GM23338 (cell line): ENCODE measurements around the gene MORC3. TPM values are rescaled to one million over a fixed set of nuclear protein-coding genes. Genes with fewer than 3 reads are reported as not detected.

Experiments
- ATAC-seq: fragments of 200-7000 bp; cut with Tn5 transposase; 3 replicates; pipeline ENCODE4 v1.9.1; 2020
- DNase-seq: peaks from one replicate; pipeline ENCODE4 v3.0.0-alpha.2; 2015; ENCODE audit warnings: low spot score
- H2AFZ ChIP-seq: fragments of 200-600 bp; sonication (generic); 2 replicates; pipeline ENCODE4 v1.8.0; 2016; ENCODE audit warnings: antibody characterized with exemption, mild to moderate bottlenecking, moderate library complexity
- H3F3A ChIP-seq: fragments of 200-600 bp; sonication (generic); replicated peaks from 2 replicates; pipeline ENCODE4 v1.8.0; 2017; ENCODE audit warnings: antibody characterized with exemption, mixed run types, low read depth
- H3K27ac ChIP-seq: fragments of 200-600 bp; sonication (generic); 2 replicates; pipeline ENCODE4 v1.6.1; 2016; ENCODE audit warnings: low read depth
- H3K27me3 ChIP-seq: fragments of 200-600 bp; sonication (generic); 2 replicates; pipeline ENCODE4 v1.8.0; 2016; ENCODE audit warnings: mild to moderate bottlenecking, mixed run types, moderate library complexity; ENCODE audit not compliant: insufficient read depth
- H3K36me3 ChIP-seq: fragments of 200-600 bp; sonication (generic); 2 replicates; pipeline ENCODE4 v1.8.0; 2016; ENCODE audit warnings: mild to moderate bottlenecking; ENCODE audit not compliant: insufficient read depth
- H3K4me1 ChIP-seq: fragments of 200-600 bp; sonication (generic); 2 replicates; pipeline ENCODE4 v1.8.0; 2016; ENCODE audit warnings: mild to moderate bottlenecking, moderate library complexity; ENCODE audit not compliant: insufficient read depth
- H3K4me2 ChIP-seq: fragments of 200-600 bp; sonication (generic); 2 replicates; pipeline ENCODE4 v1.7.1; 2017; ENCODE audit warnings: mixed run types
- H3K4me3 ChIP-seq: fragments of 200-600 bp; sonication (generic); 2 replicates; pipeline ENCODE4 v1.6.1; 2016; ENCODE audit warnings: mixed run types
- H3K79me2 ChIP-seq: fragments of 200-600 bp; sonication (generic); replicated peaks from 2 replicates; pipeline ENCODE4 v1.8.0; 2017; ENCODE audit warnings: mild to moderate bottlenecking; ENCODE audit not compliant: insufficient read depth
- H3K9me2 ChIP-seq: fragments of 200-600 bp; sonication (generic); 2 replicates; pipeline ENCODE4 v1.8.0; 2017; ENCODE audit not compliant: insufficient read depth
- H4K20me1 ChIP-seq: fragments of 200-600 bp; sonication (generic); replicated peaks from 2 replicates; pipeline ENCODE4 v1.8.0; 2017; ENCODE audit warnings: mild to moderate bottlenecking; ENCODE audit not compliant: insufficient read depth
- H3K27ac Mint-ChIP-seq: 2 replicates; pipeline ENCODE4 v1.8.0; 2020; ENCODE audit warnings: inconsistent platforms, mild to moderate bottlenecking, moderate library complexity, mixed read lengths
- H3K27me3 Mint-ChIP-seq: 3 replicates; pipeline ENCODE4 v1.8.0; 2022; ENCODE audit warnings: low read depth, mild to moderate bottlenecking, moderate library complexity, mixed read lengths, inconsistent platforms; ENCODE audit not compliant: insufficient read depth, poor library complexity
- H3K36me3 Mint-ChIP-seq: 3 replicates; pipeline ENCODE4 v1.8.0; 2021; ENCODE audit warnings: low read depth, mild to moderate bottlenecking, inconsistent platforms, moderate library complexity, mixed read lengths
- H3K4me1 Mint-ChIP-seq: 3 replicates; pipeline ENCODE4 v1.8.0; 2020; ENCODE audit warnings: mild to moderate bottlenecking, inconsistent platforms, mixed read lengths
- H3K4me3 Mint-ChIP-seq: 3 replicates; pipeline ENCODE4 v1.8.0; 2021; ENCODE audit warnings: moderate library complexity, mild to moderate bottlenecking, inconsistent platforms, mixed read lengths
- H3K9me3 Mint-ChIP-seq: 3 replicates; pipeline ENCODE4 v1.8.0; 2020; ENCODE audit warnings: moderate library complexity, mild to moderate bottlenecking, inconsistent platforms, mixed read lengths
- CREB1 ChIP-seq: fragments of 250-450 bp; sonication (Bioruptor Pico); IDR thresholded peaks from 2 replicates; pipeline ENCODE4 v1.5.0; 2020; ENCODE audit warnings: low read depth, mild to moderate bottlenecking, moderate library complexity
- EZH2 ChIP-seq: fragments of 200-600 bp; sonication (generic); IDR thresholded peaks from one replicate; pipeline ENCODE4 v1.8.0; 2017; ENCODE audit warnings: antibody characterized with exemption, mild to moderate bottlenecking, low read depth; ENCODE audit not compliant: unreplicated experiment
- NANOG ChIP-seq: IDR thresholded peaks from 2 replicates; pipeline ENCODE4 v1.6.1; 2016; ENCODE audit warnings: antibody characterized with exemption, borderline replicate concordance
- POLR2AphosphoS5 ChIP-seq: IDR thresholded peaks from 2 replicates; pipeline ENCODE4 v1.6.1; 2016; ENCODE audit warnings: antibody characterized with exemption, low read depth
- STAT1 ChIP-seq: IDR thresholded peaks from one replicate; pipeline ENCODE4 v1.6.1; 2016; ENCODE audit warnings: antibody characterized with exemption; ENCODE audit not compliant: unreplicated experiment
- ZNF114 ChIP-seq: fragments of 250-450 bp; sonication (Bioruptor Pico); IDR thresholded peaks from 2 replicates; pipeline ENCODE4 v1.5.0; 2020; ENCODE audit warnings: mild to moderate bottlenecking, moderate library complexity
- ZNF331 ChIP-seq: fragments of 250-450 bp; sonication (Bioruptor Pico); IDR thresholded peaks from 2 replicates; pipeline ENCODE4 v1.5.0; 2020; ENCODE audit warnings: low read depth, mild to moderate bottlenecking, moderate library complexity
- polyA plus RNA-seq: library from polyadenylated mRNA; unstranded; fragments of >200 nt; fragmentation: Nextera tagmentation; extraction: Ambion mirVana; gene quantifications from 2 replicates; pipeline ENCODE4 v1.2.1, GENCODE V29; 2016
- total RNA-seq: library from RNA; depleted of rRNA; stranded (reverse); fragments of >200 nt; shearing (Covaris generic); gene quantifications from 2 replicates; pipeline ENCODE4 v1.2.3, GENCODE V29; 2014
- TF ChIP-seq, protein P1 (sequence below): IDR thresholded peaks from 2 replicates; pipeline ENCODE4 v1.6.1; 2016; ENCODE audit warnings: antibody characterized with exemption
- TF ChIP-seq, protein P2 (sequence below), 2 experiments: fragments of 200-600 bp in 1 of 2; sonication (generic) in 1 of 2; conservative IDR thresholded peaks; 2 replicates each; pipeline versions ENCODE4 v1.5.1 to v1.6.1; 2016 to 2017; ENCODE audit warnings: antibody characterized with exemption in 2 of 2, low read depth in 2 of 2, mild to moderate bottlenecking in 2 of 2, moderate library complexity in 1 of 2
- TF ChIP-seq, protein P3 (sequence below): IDR thresholded peaks from one replicate; pipeline ENCODE4 v1.6.1; 2018; ENCODE audit warnings: antibody characterized with exemption; ENCODE audit not compliant: unreplicated experiment

Gene MORC3
- total and polyA plus RNA-seq, 2 experiments from 2014 or later: 11.5 to 25.4 TPM

DNA sequence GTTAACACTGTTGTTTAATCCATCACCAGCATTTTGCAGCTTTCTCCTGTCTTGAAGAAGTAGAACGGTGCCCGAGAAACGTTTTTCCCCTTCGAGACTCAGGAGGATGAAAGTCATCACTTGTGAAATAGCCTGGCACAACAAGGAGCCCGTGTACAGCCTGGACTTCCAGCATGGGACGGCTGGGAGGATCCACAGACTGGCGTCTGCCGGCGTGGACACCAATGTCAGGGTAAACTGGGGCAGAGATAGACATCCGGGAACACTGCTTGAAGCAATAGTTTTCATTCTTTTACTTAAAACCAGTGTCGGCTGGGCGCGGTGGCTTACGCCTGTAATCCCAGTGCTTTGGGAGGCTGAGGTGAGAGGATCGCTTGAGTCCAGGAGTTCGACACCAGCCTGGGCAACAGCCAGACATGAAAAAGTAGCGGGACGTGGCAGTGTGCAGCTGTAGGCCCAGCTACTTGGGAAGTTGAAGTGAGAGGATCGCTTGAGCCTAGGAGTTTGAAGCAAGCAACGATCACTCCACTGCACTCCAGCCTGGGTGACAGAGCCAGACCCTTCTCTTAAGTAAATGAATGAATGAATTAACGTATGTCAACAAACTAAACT is 66.1 kb downstream of the MORC3 start:
- TF ChIP-seq EZH2 (no peak), CREB1 (no peak), STAT1 (no peak), ZNF331 (CRISPR knock-in tag) (no peak), POLR2AphosphoS5 (no peak), NANOG (no peak), ZNF114 (CRISPR knock-in tag) (no peak)
- TF ChIP-seq, protein P1, sequence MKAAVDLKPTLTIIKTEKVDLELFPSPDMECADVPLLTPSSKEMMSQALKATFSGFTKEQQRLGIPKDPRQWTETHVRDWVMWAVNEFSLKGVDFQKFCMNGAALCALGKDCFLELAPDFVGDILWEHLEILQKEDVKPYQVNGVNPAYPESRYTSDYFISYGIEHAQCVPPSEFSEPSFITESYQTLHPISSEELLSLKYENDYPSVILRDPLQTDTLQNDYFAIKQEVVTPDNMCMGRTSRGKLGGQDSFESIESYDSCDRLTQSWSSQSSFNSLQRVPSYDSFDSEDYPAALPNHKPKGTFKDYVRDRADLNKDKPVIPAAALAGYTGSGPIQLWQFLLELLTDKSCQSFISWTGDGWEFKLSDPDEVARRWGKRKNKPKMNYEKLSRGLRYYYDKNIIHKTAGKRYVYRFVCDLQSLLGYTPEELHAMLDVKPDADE: no peak
- TF ChIP-seq, protein P2, sequence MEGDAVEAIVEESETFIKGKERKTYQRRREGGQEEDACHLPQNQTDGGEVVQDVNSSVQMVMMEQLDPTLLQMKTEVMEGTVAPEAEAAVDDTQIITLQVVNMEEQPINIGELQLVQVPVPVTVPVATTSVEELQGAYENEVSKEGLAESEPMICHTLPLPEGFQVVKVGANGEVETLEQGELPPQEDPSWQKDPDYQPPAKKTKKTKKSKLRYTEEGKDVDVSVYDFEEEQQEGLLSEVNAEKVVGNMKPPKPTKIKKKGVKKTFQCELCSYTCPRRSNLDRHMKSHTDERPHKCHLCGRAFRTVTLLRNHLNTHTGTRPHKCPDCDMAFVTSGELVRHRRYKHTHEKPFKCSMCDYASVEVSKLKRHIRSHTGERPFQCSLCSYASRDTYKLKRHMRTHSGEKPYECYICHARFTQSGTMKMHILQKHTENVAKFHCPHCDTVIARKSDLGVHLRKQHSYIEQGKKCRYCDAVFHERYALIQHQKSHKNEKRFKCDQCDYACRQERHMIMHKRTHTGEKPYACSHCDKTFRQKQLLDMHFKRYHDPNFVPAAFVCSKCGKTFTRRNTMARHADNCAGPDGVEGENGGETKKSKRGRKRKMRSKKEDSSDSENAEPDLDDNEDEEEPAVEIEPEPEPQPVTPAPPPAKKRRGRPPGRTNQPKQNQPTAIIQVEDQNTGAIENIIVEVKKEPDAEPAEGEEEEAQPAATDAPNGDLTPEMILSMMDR (conservative IDR thresholded peaks at IDR 0.05; ENCODE audit: low read depth in 2 of 2): no peak
- TF ChIP-seq, protein P3, sequence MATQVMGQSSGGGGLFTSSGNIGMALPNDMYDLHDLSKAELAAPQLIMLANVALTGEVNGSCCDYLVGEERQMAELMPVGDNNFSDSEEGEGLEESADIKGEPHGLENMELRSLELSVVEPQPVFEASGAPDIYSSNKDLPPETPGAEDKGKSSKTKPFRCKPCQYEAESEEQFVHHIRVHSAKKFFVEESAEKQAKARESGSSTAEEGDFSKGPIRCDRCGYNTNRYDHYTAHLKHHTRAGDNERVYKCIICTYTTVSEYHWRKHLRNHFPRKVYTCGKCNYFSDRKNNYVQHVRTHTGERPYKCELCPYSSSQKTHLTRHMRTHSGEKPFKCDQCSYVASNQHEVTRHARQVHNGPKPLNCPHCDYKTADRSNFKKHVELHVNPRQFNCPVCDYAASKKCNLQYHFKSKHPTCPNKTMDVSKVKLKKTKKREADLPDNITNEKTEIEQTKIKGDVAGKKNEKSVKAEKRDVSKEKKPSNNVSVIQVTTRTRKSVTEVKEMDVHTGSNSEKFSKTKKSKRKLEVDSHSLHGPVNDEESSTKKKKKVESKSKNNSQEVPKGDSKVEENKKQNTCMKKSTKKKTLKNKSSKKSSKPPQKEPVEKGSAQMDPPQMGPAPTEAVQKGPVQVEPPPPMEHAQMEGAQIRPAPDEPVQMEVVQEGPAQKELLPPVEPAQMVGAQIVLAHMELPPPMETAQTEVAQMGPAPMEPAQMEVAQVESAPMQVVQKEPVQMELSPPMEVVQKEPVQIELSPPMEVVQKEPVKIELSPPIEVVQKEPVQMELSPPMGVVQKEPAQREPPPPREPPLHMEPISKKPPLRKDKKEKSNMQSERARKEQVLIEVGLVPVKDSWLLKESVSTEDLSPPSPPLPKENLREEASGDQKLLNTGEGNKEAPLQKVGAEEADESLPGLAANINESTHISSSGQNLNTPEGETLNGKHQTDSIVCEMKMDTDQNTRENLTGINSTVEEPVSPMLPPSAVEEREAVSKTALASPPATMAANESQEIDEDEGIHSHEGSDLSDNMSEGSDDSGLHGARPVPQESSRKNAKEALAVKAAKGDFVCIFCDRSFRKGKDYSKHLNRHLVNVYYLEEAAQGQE: no peak

More for the DNA sequence above, 66.1 kb downstream of the MORC3 start:
- Histone ChIP-seq H3K4me2 (peak overlapping the region; percentile 94), H3K9me2 (peaks cover 4% of the 10 kb centered on the region), H2AFZ (peak overlapping the region; percentile 98), H3K4me3 (peak overlapping the region; percentile 97), H3F3A (peaks cover 8% of the 10 kb centered on the region), H3K36me3 (0 out of 2 replicates have a peak, but pooled peaks cover 1% of the 10 kb centered on the region), H4K20me1 (no peaks in the 10 kb centered on the region), H3K27me3 (no peaks in the 10 kb centered on the region), H3K4me1 (peaks cover 11% of the 10 kb centered on the region; the same call in 1 of the 2 replicates), H3K27ac (peak overlapping the region; percentile 66), H3K79me2 (no peaks in the 10 kb centered on the region)
- ATAC-seq (no peak), DNase-seq (peak; percentile 7)
- H3K4me3 Mint-ChIP-seq: peak overlapping the region; percentile 79
- no peaks in the 10 kb centered on the region; the same call in 2 of the 3 replicates for H3K9me3 Mint-ChIP-seq
- H3K4me1 Mint-ChIP-seq: peaks cover 14% of the 10 kb centered on the region
- H3K36me3 Mint-ChIP-seq: peaks cover 28% of the 10 kb centered on the region
- H3K27me3 Mint-ChIP-seq: peaks cover 14% of the 10 kb centered on the region
- no peak overlapping the region for H3K27ac Mint-ChIP-seq
